Natural killer cell (primary cell): Measurements from ENCODE around the gene ADAMTSL5. TPM values are rescaled to one million over a fixed set of nuclear protein-coding genes. Genes with fewer than 3 reads are reported as not detected.

ENCODE experiments used
- ATAC-seq, 3 donors: fragments of 150-1000 bp in 2 of 3; fragments of 200-7000 bp in 1 of 3; cut with Tn5 transposase; 1 replicate in 1 of 3; 2 replicates in 2 of 3; pipeline ENCODE4 v1.10.0; 2021; ENCODE audit warnings: mild to moderate bottlenecking in 2 of 3, moderate library complexity in 2 of 3
- DNase-seq, 2 donors: peaks; one replicate each; pipeline versions ENCODE4 v3.0.0 to v3.0.0-alpha.2; 2013 to 2021; ENCODE audit warnings: mixed read lengths in 1 of 2
- H3K27ac ChIP-seq: one replicate; pipeline ENCODE4 v1.5.1; 2013; ENCODE audit warnings: mild to moderate bottlenecking, low read length
- H3K27me3 ChIP-seq: one replicate; pipeline ENCODE4 v1.6.1; 2013; ENCODE audit warnings: low read length; ENCODE audit not compliant: control insufficient read depth, insufficient read depth
- H3K36me3 ChIP-seq: one replicate; pipeline ENCODE4 v1.6.1; 2013; ENCODE audit warnings: low read length; ENCODE audit not compliant: control insufficient read depth, insufficient read depth
- H3K4me1 ChIP-seq: one replicate; pipeline ENCODE4 v1.6.1; 2013; ENCODE audit warnings: low read length; ENCODE audit not compliant: control insufficient read depth, insufficient read depth
- H3K4me3 ChIP-seq: one replicate; pipeline ENCODE4 v1.5.1; 2013; ENCODE audit warnings: low read length
- H3K9me3 ChIP-seq: one replicate; pipeline ENCODE4 v1.6.1; 2013; ENCODE audit warnings: low read length; ENCODE audit not compliant: control insufficient read depth, insufficient read depth
- H3K27ac Mint-ChIP-seq, 2 donors: one replicate each; pipeline ENCODE4 v1.8.0; 2022; ENCODE audit warnings: mild to moderate bottlenecking in 2 of 2, mixed read lengths in 2 of 2, moderate library complexity in 1 of 2
- H3K27me3 Mint-ChIP-seq, 2 donors: one replicate each; pipeline ENCODE4 v1.8.0; 2022; ENCODE audit warnings: low read depth in 2 of 2, mixed read lengths in 2 of 2
- H3K36me3 Mint-ChIP-seq: one replicate; pipeline ENCODE4 v1.8.0; 2022; ENCODE audit warnings: mixed read lengths
- H3K4me1 Mint-ChIP-seq, 2 donors: one replicate each; pipeline ENCODE4 v1.8.0; 2022; ENCODE audit warnings: mixed read lengths in 2 of 2
- H3K4me3 Mint-ChIP-seq: one replicate; pipeline ENCODE4 v1.8.0; 2022; ENCODE audit warnings: mild to moderate bottlenecking, moderate library complexity, mixed read lengths
- H3K9me3 Mint-ChIP-seq, 2 donors: one replicate each; pipeline ENCODE4 v1.8.0; 2022; ENCODE audit warnings: mixed read lengths in 2 of 2
- CTCF ChIP-seq: fragments of 200-600 bp; IDR thresholded peaks from one replicate; pipeline ENCODE4 v1.8.0; 2022; ENCODE audit warnings: antibody characterized with exemption
- WGBS: methylation state at CpG from one replicate; pipeline ENCODE4 v1.1.7; 2013; ENCODE audit warnings: missing lambda C conversion rate; ENCODE audit not compliant: insufficient coverage; 5-methylcytosine and 5-hydroxymethylcytosine counted together
- intact Hi-C: fragments of 100-400 bp; cut with micrococcal nuclease; formaldehyde crosslinking; loops from one replicate; pipeline ENCODE4 v1.14.2; 2022
- total RNA-seq, 4 donors: library from RNA; stranded (reverse); fragments of 120-200 nt in 1 of 4; gene quantifications; one replicate each; pipeline versions ENCODE4 v1.2.3 to v1.2.4, GENCODE V29; 2013 to 2022

Gene ADAMTSL5
- total RNA-seq, 3 donors from 2014 or later (not counting 1 experiment from before 2014, with no cell fraction given) = 0.70 to 2.5 (median 1.0) TPM

- H3K27ac ChIP-seq = no peak overlapping the region
- intact Hi-C loops = no loop called here
- ATAC-seq (no peak), DNase-seq (no peak)
- Mint-ChIP-seq H3K27ac (no peak overlapping the region), H3K4me3 (no peak overlapping the region), H3K36me3 (no peaks in the 10 kb centered on the region), H3K4me1 (peaks cover 0 to 11% of the 10 kb centered on the region in 2 donors), H3K27me3 (peaks cover 0 to 3% of the 10 kb centered on the region in 2 donors), H3K9me3 (no peaks in the 10 kb centered on the region)
- peaks cover 27% of the 10 kb centered on the region for H3K27me3 ChIP-seq
- 4% methylated on average over 92 of the region's 92 CpGs for whole genome bisulfite sequencing
- TF ChIP-seq CTCF = no peak
- no peaks in the 10 kb centered on the region for H3K36me3 ChIP-seq
- H3K9me3 ChIP-seq = no peaks in the 10 kb centered on the region
- H3K4me3 ChIP-seq = no peak overlapping the region
- H3K4me1 ChIP-seq = peaks cover 61% of the 10 kb centered on the region
Measured at GRCh38 chr19:1467490-1468273, 45.1 kb downstream of the ADAMTSL5 start.

- Mint-ChIP-seq H3K4me3 (no peak overlapping the region), H3K27ac (no peak overlapping the region), H3K9me3 (no peaks in the 10 kb centered on the region), H3K36me3 (no peaks in the 10 kb centered on the region), H3K27me3 (peaks cover 0 to 3% of the 10 kb centered on the region in 2 donors), H3K4me1 (peaks cover 0 to 11% of the 10 kb centered on the region in 2 donors)
- Histone ChIP-seq H3K9me3 (no peaks in the 10 kb centered on the region), H3K27me3 (peaks cover 23% of the 10 kb centered on the region), H3K27ac (no peak overlapping the region), H3K4me3 (no peak overlapping the region), H3K4me1 (peaks cover 56% of the 10 kb centered on the region), H3K36me3 (no peaks in the 10 kb centered on the region)
- no peak for DNase-seq
- TF ChIP-seq CTCF = no peak
- 4% methylated on average over 36 of the region's 36 CpGs for WGBS
- intact Hi-C loops = no loop called here
- ATAC-seq = no peak
Measured at GRCh38 chr19:1467215-1467489, 45.7 kb downstream of the ADAMTSL5 start.

GRCh38 chr19:1466461-1467214, 46.2 kb downstream of the ADAMTSL5 start:
- intact Hi-C loops = no loop called here
- no peak for DNase-seq
- H3K4me1 Mint-ChIP-seq = peaks cover 0 to 11% of the 10 kb centered on the region in 2 donors
- H3K36me3 Mint-ChIP-seq = no peaks in the 10 kb centered on the region
- Histone ChIP-seq H3K27me3 (peaks cover 21% of the 10 kb centered on the region), H3K27ac (no peak overlapping the region), H3K4me1 (peaks cover 50% of the 10 kb centered on the region), H3K4me3 (no peak overlapping the region), H3K9me3 (no peaks in the 10 kb centered on the region), H3K36me3 (no peaks in the 10 kb centered on the region)
- TF ChIP-seq CTCF = no peak
- H3K27me3 Mint-ChIP-seq = peaks cover 0 to 3% of the 10 kb centered on the region in 2 donors
- H3K9me3 Mint-ChIP-seq = no peaks in the 10 kb centered on the region
- no peak for ATAC-seq
- WGBS = 40% methylated on average over 70 of the region's 70 CpGs
- no peak overlapping the region for H3K4me3 Mint-ChIP-seq
- H3K27ac Mint-ChIP-seq = no peak overlapping the region
